Measurements from ENCODE around the gene IGLL5.

The IGLL5 gene

DNA sequence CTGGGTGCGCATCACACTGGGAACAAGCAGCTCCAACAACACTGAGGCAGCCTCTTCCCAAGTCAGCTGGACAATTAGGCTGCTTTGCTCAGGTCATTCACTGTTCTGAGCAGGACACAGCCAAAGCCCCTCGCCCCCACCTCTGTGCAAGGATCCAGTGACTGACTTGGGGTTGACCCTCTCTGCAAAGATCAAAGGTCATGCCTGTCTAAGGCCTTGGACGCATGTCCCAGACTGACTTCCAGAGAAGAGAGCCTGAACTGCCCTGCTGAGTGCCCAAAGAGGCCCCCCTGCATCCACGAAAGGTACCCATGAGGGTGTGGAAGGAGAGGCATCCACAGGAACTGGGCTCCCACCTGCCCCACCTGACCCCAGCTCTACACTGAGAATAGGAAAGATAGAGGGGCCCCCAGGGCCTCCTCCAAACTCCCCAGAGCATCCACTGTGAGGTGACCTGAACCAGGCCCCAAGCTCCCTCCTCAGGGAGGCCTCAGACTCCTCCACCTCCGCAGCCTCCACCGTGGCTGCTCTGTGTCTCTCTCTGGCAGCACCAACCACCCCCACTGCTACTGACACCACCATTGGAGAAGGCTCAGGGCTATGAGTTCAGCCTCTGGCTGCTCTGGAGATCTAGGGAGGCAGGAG, 53.5 kb downstream of the IGLL5 start:
- DNase-seq, result no peak

DNA sequence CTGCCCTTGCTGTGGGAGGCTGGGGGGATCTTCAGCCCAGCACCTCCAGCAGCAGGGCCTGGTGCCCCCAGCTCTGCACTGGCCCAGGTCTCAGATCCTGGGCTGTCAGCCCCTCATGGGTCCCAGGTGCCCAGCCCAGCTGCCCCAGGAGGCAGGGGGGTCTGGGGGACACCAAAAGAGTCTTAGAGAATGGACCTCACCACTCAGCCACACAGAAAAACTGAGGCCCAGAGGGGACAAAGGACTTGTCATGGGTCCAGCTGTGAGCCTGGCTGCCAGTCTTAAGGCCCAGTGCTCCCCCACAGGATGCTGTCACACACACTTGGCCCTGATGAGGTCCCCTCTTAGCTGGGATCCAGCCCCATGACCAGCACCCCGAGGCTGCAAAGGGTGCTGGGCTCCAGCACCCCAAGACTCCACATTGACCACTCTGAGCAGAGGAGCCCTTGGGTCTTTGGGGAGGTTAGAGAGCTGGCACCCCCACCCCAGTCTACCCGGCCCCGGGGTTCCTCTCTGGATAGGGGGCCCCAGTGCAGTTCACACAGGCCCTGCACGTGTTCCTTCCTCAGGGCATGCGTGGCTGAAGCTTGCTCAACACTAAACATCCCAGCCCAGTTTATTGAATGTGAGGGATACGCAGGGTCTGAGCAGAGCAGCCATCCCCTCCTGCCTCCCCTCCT, 54.4 kb downstream of the IGLL5 start:
- DNase-seq, result no peak

DNA sequence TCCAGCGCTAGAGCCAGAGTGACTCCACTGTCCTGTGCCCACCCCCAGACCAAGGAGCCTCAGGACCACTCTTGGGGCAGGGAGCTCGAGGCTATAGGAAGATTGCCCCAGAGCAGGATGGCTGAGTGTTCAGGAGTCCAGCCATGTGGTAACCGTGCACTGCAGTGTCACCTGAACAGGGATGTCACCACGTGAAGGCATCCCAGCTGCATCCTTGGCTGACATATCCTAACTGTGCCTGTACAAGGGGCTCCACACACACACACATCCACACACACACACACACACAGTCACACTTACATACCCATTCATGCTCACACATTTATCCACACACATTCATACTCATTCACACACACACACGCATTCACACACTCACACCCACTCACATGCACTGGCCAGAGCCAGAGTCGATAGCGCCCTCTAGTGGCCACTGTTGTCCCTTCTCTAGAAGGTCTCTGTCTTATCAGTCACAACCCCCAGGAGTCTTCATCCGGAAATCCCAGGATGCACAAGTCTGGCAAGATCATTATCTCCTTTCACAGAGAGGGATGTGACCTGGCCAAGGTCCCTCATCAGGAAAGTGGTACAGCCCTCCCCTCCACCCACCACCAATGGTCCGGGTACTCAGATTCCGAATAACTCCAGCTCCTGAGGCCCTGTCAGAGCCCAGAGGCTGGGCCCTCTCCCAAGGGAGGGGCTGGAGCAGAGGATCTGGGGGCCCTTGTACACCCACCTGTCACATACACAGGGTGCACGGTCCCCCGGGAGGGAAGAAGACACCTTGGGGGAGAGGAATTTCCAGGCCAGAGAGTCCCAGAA, 55.1 kb downstream of the IGLL5 start:
- DNase-seq, result peak; percentile 90

DNA sequence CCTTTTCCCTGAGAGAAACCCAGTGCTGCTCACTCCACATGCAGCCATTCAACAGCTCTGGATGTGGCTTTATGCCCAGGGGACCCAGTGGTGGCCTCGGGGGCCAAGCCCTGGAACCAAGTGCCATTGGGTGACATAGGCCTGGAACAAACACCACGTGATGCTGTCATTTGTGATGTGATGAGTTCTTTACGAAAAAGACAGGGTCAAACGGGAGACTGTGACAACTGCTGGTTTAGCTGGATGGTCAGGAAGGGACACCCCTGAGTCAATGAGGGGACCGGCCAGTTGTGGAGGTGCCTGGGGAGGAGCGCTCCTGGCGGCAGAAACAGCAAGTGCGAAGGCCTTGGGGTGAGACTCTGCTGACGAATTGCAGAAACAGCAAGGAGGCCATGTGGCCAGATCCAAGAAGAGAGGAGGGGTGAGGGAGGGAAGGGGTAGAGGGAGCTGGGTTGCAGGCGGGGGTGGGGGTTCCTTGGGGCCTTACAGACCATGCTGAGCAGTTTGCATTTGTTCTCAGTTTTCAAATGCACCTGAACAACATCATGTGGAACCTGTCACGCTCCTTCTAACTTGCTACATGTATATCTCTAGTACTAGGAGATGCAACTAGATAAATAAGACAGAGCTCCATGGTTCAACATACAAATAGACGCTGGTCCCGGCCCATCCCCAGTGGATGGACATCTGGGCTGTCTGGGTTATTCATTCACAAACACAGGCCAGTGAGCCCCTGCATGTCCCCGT, 56.1 kb downstream of the IGLL5 start:
- no peak for DNase-seq

DNA sequence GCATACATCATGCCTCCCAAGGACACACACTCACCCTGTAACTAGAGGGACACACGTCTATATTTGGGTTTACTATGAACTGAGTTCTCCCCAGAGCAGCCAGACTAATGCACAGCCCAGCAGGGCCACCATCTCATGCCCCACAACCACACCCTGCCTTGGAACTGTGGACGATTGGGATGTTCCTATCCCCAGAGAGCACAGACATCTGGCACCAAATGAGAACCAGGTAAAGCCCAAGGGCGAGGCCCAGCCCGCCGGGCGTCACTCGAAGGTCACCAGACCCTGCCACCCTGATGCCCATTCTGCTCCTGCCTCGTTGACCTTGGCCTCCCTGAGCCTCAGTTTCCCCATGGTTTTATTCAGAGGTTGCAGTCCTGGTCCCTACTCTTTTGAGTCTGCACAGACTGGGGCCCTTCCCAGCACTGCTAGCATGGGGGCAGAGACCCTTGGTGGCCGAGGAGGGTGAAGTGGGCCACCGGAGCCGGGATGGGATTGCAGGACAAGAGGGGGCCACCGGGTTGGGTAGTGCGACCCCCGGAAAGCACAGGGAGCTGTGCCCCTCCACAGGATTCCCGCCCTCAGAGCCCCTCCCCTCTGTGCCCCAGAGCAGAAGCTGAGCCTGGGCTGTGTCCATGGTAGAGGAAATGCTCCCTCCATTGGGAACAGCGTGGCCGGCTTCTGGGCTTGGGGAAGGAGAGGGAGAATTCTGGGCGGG, 56.8 kb downstream of the IGLL5 start:
- no peak for DNase-seq

DNA sequence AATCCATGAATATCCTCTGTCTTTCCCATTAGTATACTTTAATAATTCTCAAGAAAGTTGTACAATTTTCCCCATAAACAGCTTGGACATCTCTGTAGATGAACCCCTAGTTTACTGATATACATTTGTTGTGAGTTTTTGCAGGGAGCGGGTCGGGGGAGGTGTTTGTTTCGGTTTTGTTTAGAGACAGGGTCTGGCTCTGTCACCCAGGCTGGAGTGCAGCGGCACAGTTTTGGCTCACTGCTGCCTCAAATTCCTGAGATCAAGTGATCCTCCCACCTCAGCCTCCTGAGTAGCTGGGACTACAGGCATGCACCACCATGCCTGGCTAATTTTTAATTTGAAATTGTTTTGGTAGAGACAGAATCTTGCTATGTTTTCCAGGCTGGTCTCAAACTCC, 57.6 kb downstream of the IGLL5 start:
- no peak for DNase-seq
